CD4-positive, alpha-beta T cell treated with Interleukin-10 for 1 hour (primary cell): ENCODE data around the gene ATP2C1.
"Not testable (repeated sequence)": the region's sequence is repeated elsewhere in the genome, so short reads cannot be mapped to it uniquely, and the experiment has no call there.

Experiments used
- DNase-seq: peaks from one replicate; pipeline ENCODE4 v3.0.0-alpha.2; 2020

ATP2C1 gene

GRCh38 chr3:130893376-130894129, at the start of gene ATP2C1:
Gene ATP2C1, plus strand, starts transcription at chr3:130894084. Its CDS starts 686 bp downstream, at chr3:130894770.
- peak; percentile 93 for DNase-seq

GRCh38 chr3:130844462-130844861, 49.4 kb upstream of the ATP2C1 start:
- no peak for DNase-seq

- DNase-seq = no peak
Measured at GRCh38 chr3:130846181-130846580, 47.7 kb upstream of the ATP2C1 start.

GRCh38 chr3:130849091-130849552, 44.8 kb upstream of the ATP2C1 start:
- DNase-seq = no peak

GRCh38 chr3:130850044-130850797, 43.7 kb upstream of the ATP2C1 start:
- DNase-seq = peak; percentile 44

GRCh38 chr3:130850843-130851242, 43.0 kb upstream of the ATP2C1 start:
- DNase-seq = no peak

- no peak for DNase-seq
Measured at GRCh38 chr3:130851277-130851676, 42.6 kb upstream of the ATP2C1 start.

GRCh38 chr3:130853581-130853980, 40.3 kb upstream of the ATP2C1 start:
- no peak for DNase-seq

- DNase-seq = no peak
Measured at GRCh38 chr3:130854208-130854864, 39.5 kb upstream of the ATP2C1 start.

GRCh38 chr3:130857336-130858026, 36.4 kb upstream of the ATP2C1 start:
- DNase-seq = no peak

GRCh38 chr3:130862130-130862529, 31.8 kb upstream of the ATP2C1 start:
- not testable (repeated sequence) for DNase-seq

- DNase-seq = no peak
Measured at GRCh38 chr3:130865489-130865888, 28.4 kb upstream of the ATP2C1 start.

GRCh38 chr3:130866327-130866726, 27.6 kb upstream of the ATP2C1 start:
- no peak for DNase-seq

- DNase-seq = no peak
Measured at GRCh38 chr3:130870423-130870822, 23.5 kb upstream of the ATP2C1 start.

GRCh38 chr3:130876594-130876993, 17.3 kb upstream of the ATP2C1 start:
- no peak for DNase-seq

GRCh38 chr3:130878464-130878863, 15.4 kb upstream of the ATP2C1 start:
- no peak for DNase-seq

GRCh38 chr3:130889416-130889946, 4.4 kb upstream of the ATP2C1 start:
- DNase-seq = no peak

GRCh38 chr3:130892759-130893375, 1.0 kb upstream of the ATP2C1 start:
- peak; percentile 83 for DNase-seq

- peak; percentile 63 for DNase-seq
Measured at GRCh38 chr3:130894130-130894985, 474 bp downstream of the ATP2C1 start.

GRCh38 chr3:130894986-130895280, 1.0 kb downstream of the ATP2C1 start:
- DNase-seq = no peak
